CD4-positive, alpha-beta T cell treated with Interleukin-15 for 1 hour (primary cell): ENCODE results near the gene CHGA.

Experiments used
- DNase-seq: peaks from one replicate; pipeline ENCODE4 v3.0.0-alpha.2; 2020

The CHGA gene

DNA sequence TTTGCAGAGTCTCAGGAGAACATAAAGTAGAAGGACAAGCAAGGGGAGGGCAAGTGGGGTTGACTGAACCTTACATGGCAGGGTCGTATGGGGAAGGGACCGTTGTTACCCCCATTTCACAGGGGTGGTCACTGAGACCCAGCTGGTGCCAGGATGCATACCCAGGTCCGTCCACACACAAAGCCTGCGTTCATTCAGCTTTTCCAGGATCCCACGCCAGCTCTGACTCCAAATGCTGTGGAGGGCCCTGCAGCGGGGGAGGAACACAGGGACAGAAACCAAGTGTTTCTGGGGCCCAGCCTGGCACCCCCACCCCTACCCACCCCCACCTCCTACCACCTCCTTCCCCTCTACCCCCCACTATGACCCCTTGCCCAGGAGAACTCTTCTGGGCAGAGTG is 16.5 kb upstream of the CHGA start:
- DNase-seq, result no peak

DNA sequence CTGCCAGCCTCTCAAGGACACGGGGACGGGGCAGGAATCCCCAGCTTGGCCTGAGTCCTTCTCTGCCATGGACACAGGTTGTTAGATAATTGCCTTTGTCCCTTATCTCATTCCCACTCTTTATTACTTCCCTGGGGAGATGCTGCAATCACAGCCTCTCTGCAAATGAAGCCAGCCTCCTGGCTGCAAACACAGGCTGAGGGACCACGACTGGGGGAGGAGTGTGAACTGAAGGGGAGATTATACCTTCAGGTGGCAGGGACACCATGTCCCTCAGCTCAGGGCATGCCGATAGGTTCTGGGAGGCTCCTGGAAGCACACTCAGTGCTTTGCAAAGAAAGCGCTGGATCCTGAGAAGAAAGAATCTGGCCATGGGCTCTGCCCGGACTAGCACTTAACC is 16.1 kb upstream of the CHGA start:
- DNase-seq, result no peak

DNA sequence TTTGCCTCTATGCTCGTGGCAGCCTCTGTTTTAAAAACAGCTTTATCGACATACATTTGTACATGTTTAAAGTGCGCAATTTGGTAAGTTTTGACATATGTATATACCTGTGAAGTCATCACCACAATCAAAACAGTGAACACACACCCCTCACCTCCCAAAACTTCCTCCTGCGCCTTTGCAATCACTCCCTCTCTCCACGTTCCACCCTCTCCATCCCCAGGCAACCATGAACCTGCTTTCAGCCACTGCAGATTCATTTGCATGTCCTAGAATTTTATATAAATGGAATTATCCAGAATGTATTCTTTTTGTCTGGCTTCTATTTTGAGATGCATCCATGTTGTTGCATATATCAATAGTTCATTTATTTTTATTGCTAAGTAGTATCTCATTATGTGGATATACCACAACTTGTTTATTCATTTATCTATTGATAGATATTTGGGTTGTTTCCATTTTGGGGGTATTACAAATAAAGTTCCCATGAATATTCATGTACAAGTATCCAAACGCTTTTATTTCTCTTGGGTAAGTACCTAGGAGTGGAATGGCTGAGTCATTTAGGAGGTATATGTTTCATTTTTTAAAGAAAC is 15.5 kb upstream of the CHGA start:
- DNase-seq, result no peak

DNA sequence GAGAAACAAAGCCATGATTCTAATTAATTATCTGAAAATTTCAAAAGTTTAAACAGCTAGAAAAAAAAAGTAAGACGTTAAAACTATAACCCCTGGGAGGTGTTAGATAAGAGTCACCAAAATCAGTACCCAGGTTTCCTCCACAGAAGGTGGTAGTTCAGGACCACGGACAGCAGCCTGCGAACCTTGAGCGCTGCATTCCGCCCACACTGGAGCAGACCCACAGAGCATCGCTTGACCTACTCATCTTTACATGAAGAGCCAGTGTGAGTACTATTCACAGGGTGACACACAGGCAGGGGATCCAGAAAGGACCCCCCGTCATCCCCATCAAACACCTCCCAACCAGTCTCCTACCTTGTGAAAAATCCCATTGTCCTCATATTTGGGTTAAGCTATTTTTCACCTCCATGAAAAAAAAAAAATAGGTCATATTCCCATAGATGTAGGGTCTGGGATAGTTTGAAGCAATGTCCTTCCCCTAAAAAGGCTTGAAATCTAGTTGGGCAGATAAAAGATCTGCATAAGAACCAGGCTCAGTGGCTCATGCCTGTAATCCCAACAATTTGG is 8.8 kb upstream of the CHGA start:
- DNase-seq, result no peak

DNA sequence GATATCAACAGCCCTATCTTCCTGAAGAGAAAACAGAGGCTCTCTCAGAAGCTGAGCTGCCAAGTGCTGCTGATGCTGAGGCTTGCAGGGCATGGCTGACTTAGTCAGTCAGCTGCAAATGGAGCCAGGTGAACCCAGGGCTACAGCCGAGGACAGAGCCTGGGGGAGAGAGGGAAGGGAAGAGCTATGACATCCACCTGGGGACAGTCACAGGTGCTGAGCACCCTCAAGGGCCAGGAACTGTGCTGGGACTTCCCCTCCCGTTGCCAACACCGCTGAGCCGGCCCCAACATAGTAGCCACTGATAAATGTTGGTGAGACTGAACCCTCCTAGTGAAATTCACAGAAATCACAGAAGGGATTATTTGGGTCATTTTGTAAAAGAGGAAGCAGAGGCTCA is 6.7 kb upstream of the CHGA start:
- no peak for DNase-seq

DNA sequence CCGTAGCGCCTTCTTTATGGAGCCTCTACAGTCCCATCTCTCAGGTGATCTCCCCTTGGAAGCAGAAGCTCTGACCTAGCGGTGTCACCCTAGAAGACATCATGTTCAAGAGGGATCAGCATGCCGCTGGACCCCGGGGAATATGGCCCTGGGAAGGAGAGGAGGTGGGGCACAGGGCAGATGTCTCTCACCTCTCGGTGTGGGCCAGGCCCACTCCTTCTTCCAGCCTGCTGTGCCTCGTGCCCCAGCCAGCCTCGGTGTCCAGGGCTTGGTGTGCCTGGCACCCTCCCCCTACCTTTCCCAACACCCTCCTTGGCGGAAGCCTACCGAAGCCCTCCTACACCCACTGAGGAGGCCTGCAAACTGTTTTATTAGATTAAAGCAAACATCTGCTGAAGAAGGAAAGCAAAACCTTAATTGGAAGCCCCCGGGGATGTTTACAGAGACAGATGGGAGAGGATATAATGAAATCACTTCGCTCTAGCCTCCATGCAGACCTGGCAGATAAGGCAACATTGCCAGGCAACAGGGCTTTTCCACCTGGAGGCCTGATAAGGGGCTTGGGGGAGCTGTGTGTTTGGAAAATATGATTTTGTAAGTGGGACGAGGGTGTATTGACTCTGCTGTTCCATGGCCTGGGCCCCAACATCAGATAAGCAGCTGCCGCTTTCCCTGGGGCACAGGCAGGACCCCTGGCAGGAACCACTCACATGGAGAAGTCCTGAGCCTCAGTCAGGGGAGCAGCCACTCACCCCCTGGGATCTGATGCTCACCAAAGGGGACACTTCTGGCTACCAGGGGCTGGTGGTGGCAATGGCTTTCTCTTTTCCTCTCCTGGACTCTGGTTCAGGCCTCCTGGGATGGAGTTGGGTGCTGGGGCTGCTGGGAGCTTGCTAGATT is 5.7 kb upstream of the CHGA start:
- peak; percentile 12 for DNase-seq

DNA sequence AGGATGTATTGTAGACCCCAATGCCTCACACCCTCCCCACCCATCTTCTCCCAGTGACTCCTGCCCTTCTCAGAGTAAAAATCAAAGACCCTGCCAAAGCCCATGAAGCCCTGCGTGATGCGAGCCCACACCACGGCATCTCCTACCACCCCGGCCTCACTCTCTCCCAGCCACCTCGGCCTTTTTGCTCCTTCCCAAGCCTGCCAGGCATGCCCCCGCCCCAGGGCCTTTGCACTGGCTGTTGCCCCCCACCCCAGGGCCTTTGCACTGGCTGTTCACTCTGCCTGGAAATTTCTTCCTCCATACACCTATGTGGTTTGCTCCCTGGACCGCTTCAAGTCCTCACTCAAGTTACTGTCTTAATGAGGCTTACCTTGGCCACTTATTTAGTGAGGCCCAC is 5.0 kb upstream of the CHGA start:
- DNase-seq, result peak; percentile 6

DNA sequence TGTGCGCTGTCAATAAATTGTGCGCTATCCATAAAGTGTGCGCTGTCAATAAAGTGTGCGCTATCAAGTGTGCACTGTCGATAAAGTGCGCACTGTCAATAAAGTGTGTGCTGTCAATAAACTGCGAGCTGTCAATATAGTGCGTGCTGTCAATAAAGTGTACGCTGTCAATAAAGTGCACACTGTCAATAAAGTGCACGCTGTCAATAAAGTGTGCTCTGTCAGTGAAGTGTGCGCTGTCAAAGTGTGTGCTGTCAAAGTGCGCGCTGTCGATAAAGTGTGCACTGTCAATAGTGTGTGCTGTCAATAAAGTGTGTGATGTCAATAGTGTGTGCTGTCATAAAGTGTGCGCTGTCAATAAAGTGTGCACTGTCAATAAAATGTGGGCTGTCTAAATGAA is 2.9 kb upstream of the CHGA start:
- no peak for DNase-seq

DNA sequence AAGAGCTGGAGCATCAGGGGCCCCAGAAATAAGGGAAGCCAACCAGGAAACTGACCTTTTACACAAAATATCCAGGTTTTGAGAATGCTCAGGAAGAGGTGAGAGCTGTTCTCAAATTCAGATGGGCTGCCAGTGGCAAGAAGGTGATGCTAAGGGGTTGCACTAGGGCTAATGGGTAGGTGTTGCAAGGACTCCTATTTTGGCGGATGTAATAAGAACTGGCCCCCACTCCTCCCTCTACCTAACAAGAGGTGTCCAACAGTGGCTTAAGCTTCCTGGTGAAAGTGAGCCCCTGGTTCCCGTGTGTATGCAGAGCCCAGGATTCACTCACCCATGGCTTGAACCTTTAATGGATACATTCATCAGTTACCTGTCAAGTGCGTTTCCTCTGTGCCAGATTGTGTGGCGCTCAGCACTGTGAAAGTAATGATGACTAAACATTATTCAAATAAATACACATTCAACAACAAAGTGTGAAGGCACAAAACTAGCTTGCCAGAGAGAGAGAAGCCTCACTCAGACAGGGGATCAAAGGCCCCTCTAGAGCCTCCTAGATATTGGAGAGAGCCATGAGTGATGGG is 705 bp upstream of the CHGA start:
- no peak for DNase-seq

DNA sequence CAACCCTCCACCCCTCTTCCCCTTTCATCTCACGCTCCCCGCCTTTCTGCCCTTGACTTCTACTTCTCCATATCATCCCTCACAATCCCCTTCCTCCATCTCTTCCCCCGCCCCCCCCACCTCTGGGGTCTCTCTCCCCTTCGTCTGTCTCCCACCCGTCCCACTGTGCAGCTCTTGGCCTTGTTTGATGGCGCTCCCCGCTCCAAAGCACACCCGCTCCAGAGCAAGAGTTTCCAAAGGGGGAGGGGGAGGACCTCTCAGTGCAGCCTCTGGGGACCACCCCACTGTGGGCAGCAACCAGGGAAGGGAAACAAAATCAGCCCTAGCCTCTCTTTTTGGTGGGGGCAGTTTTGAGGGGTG is 774 bp downstream of the CHGA start:
- no peak for DNase-seq

DNA sequence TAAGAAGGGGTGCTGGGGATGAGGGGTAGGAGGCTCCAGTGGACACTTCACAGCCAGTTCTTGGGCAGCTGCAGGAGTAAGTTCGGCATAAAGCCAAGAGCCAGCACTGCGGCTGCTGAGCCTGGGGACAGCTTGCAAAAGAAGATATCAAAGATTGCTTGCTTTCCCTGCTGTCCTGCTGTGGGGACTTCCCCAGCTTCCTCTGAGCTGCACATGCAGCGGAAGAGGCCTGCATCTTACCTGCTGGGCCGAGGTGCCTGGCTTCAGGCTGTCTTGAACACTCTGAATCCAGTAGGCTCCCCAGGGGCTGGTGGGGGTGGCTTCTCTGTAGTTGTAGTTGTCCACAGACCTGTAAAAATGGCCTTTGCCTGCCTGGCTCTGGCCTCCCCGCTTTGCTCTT is 1.3 kb downstream of the CHGA start:
- no peak for DNase-seq

DNA sequence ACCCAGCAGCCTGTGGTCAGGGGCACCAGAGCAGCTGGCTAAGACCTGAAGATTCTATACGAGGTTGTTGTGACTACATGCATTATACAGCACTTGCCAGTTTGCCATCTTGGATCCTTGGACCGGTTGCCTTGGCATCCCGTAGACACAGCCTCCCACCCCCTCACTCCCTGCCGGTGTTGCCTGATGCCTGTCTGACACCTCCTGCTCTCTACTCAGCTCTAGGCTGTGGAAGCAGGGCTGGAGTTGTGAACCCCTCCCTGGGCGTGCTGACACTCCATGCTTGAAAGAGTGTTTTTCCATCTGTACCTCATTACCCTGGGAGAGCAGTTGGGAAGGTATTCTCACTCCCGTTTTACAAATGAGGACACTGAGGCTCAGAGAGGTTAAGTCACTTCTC is 2.5 kb downstream of the CHGA start:
- no peak for DNase-seq

DNA sequence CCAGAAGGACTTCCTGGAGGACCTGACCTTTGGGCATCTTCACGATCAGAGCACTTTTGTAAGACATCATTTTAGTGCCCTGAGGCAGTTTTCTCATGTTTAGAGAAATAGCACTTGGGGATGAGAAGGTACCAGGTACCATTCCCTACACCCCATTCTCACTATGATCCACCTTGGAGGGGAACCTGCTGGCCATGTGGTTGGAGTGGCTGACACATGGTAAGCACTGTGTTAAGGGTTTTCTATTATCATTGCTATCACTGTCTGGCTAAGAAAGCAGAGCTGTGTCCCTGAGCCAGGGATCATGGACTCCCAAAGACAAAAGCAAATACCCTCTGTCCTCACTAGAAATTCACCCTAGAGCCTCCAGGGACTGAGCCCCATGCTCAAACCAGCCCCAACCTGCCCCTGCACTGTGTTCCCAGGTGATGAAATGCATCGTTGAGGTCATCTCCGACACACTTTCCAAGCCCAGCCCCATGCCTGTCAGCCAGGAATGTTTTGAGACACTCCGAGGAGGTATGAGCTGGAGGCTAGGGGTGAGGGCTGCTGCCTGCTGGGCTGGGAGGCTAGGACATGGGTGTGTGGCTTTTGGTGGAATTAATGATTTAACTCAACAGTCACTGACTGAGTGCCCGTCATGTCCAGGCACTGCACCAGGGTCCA is 3.4 kb downstream of the CHGA start:
- no peak for DNase-seq

DNA sequence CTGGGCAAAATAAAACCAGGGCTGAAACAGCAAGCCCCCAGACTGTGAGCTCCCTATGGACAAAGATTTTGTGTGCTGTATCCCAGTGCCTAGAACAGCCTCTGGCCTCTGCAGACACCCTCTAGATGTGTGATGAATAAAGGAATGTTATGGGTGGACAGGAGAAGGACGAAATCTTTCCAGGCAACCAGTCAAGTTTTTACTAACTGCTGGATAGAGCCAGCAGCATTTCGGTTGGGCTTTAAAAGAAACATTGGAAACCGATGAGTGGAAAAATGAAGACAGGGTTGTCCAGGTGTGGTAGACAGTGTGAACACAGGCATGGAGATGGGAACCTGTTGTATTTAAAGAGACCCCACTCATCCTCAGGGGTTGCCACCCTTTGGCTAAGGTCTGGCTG is 4.0 kb downstream of the CHGA start:
- DNase-seq, result no peak

DNA sequence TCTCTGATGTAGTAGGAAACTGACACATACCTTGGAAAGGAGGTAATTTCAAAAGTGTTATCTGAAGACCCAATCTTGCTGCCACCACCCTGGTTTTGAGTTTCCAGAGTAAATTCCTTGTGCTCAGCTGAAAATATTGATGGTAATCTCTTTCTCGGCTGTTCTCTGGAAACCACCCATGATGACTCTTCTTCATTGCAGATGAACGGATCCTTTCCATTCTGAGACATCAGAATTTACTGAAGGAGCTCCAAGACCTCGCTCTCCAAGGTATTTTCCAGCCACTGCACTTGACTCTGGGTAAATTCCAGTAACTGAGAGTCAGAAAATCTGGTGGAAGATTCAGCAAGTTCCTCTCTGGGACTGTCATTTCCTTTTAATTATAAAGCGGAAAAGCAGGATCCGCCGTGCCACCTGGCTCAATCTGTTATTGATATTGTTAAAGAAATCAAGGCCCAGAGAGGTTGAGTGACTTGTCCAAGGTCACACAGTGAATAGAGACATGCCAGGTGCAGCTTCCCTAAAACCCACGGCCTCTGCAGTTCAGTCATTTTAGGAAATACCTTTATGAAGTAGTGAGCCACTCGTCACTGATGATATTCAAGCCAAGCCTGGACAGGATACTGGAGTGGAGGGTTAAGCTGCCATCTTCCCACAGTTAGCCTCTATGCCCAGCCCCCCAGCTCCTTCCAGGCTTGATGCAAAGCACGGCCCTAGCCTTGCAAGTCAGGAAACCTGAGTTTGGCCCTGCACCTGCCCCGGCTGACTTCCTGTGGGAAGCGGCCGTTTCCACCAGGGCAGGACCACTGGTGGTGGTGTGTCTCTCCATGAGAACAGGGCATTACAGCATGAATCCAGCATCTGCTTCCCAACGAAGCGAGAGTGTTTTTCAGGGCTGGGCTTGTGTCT is 4.7 kb downstream of the CHGA start:
- no peak for DNase-seq

DNA sequence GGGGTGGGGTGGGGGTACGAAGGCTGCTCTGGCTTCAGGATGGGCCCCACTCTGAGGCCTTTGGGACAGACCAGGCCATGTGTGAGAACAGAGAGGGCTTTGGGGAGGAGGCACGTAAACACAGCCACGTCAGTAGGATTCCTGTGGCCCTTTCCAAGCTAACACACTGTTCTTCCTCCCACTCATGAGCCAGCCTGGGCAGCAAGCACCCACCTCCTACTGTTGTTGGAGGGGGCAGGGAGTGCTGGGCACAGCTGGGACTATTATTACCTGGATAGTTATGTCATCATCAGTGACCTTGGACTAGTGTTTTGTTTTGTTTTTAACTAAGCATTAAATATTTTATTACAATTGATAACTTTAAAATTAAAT is 5.3 kb downstream of the CHGA start:
- no peak for DNase-seq

DNA sequence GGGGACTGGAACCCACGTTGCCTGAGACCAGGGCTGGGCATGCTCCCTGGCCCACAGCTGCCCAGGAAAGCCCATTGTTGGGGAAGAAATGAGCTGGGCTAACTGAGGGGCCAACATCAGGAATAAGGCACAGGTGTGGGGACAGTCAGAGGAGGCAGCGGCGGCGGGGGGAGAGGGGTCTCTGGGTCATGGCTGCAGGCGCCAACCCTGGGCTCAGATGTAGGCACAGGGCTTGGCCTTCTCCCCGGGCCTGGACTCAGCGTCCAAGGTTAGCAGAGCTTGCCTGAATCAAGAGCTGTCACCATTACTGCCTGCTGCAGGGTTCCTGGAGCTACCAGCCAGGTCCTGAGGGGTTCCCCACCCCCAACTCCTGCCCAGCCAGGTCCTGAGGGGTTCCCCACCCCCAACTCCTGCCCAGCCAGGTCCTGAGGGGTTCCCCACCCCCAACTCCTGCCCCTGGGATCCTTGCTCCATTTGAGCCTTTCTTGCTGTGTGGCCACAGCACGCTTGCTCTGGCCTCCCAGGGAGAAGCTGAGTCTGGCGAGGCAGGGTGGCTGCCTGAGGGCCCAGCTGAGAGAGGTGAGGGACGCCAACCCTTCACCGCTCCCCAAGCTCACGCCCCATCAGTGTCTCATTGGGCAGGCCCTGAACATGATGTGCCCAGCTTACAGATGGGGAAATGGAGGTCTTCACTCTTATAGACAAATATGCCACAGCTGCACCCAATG is 6.2 kb downstream of the CHGA start:
- DNase-seq, result no peak

DNA sequence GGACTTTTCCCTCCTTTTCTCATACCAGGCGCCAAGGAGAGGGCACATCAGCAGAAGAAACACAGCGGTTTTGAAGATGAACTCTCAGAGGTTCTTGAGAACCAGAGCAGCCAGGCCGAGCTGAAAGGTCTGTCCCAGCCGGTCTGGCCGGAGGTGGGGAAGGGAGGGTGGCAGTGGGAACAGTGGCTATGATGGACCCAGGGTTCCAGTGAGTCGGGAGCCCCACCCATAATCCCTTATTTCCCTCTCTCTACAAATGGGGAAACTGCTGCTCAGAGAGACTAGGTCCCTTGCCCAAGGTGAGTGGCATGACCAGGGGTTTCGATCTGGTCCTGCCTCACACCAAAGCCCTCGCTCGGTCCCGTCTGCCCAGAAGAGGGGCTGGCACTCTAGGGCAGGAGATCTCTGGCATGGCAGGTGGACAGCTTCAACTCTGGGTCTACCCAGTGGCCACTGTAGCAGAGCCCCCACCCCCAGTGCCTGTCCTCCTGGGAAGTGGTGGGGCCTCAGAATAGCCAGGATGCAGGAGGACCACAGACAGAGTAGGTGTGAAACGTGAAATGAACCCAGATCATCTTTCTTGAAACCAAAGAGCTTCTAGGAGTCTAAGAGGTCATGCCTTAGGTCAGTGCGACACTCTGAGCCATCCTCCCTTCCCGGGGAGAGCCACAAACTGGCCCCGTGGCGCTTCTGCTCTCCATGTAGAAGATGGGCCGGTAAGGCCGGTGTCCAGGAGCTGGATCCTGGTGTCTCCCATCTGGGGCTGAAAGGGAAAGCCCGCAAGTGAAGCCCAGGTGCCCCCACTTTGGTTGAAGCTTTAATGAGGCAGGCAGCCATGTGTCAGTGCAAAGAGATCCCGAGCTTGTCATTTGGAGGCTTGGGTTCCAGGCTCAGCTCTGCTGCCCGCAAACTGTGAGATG is 7.0 kb downstream of the CHGA start:
- DNase-seq, result no peak

DNA sequence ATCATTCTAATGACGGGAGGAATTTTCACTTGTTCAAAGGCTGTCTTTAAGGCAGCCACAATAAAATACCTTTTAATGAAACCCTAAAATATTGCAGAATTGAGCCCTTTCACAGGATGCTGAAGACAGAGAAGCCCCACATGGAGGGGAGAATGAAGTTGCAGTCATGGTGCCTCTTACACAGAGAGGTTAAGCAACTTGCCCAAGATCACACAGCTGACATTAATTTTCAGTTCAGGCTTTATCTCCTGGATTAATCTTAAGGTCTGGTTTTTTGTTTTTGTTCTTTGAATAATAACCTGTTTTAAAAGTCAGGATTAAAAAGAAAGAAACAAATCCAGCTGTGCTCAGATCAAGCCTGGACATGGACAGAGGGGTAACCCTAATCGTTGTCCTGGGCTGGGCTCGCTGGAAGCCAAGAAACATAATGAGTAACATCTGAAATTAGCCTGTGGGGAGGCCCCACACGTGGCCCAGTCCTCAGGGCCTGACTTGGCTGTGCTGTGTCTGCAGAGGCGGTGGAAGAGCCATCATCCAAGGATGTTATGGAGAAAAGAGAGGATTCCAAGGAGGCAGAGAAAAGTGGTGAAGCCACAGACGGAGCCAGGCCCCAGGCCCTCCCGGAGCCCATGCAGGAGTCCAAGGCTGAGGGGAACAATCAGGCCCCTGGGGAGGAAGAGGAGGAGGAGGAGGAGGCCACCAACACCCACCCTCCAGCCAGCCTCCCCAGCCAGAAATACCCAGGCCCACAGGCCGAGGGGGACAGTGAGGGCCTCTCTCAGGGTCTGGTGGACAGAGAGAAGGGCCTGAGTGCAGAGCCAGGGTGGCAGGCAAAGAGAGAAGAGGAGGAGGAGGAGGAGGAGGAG is 8.0 kb downstream of the CHGA start:
- no peak for DNase-seq
